ENCODE results near the gene OPTN.
A peak's percentile ranks its signal among the peaks of the same experiment; 100 is the strongest.

DNA sequence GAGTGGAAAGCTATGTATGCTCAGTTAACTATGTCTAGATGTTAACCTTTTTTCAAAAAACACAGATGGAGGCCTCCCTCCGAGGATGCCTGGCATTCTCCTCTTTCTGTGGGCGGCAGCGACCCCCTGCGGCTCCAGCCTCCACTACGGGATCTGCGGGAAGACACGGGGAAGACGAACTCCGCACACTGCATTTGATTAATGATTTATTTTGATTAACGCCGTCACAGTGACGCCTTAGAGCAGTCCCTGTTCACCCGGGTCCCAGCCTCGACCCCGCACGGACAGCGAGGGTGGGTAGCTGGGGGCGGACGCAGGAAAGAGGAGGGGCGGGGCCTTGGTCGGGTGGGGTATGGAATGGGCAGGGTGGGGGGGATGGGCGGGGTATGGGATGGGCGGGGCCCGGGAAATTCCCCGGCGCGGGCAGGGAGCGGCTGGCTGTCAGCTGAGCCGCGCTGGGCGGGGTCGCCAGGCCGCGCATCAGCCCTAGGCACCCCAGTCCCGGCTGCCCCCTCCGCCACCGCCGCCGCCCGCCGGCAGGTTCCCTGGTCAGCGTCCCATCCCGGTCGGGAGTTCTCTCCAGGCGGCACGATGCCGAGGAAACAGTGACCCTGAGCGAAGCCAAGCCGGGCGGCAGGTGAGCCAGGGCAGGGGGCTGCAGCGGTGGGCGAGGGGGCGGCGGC, at the start of gene OPTN:
- TF ChIP-seq EZH2 (IDR thresholded peaks at IDR 0.05; ENCODE audit: borderline replicate concordance, low read depth, low read length, poor library complexity, severe bottlenecking) = no peak
- TF ChIP-seq, protein P1, sequence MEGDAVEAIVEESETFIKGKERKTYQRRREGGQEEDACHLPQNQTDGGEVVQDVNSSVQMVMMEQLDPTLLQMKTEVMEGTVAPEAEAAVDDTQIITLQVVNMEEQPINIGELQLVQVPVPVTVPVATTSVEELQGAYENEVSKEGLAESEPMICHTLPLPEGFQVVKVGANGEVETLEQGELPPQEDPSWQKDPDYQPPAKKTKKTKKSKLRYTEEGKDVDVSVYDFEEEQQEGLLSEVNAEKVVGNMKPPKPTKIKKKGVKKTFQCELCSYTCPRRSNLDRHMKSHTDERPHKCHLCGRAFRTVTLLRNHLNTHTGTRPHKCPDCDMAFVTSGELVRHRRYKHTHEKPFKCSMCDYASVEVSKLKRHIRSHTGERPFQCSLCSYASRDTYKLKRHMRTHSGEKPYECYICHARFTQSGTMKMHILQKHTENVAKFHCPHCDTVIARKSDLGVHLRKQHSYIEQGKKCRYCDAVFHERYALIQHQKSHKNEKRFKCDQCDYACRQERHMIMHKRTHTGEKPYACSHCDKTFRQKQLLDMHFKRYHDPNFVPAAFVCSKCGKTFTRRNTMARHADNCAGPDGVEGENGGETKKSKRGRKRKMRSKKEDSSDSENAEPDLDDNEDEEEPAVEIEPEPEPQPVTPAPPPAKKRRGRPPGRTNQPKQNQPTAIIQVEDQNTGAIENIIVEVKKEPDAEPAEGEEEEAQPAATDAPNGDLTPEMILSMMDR (conservative IDR thresholded peaks at IDR 0.05; ENCODE audit: low read depth, low read length) = peak; percentile 76

Measured in A673 (cell line).